ENCODE results near the gene KIF26A.

- TF ChIP-seq CTCF (IDR thresholded peaks at IDR 0.05): no peak
- TF ChIP-seq POLR2A (IDR thresholded peaks at IDR 0.05): no peak
These were observed 48.2 kb upstream of the KIF26A start for GRCh38 chr14:104090071-104090748.
